Tibial artery (tissue), 4 donors: ENCODE results near the gene ROBO1.
A peak's percentile ranks its signal among the peaks of the same experiment; 100 is the strongest.

Experiments used
- DNase-seq, 2 donors: peaks; one replicate each; pipeline ENCODE4 v3.0.0-alpha.2; 2019
- H3K27ac ChIP-seq, 2 donors: fragments of 200-600 bp; sonication (generic) in 1 of 2; 1 replicate in 1 of 2; 2 replicates in 1 of 2; pipeline ENCODE4 v1.5.1; 2018 to 2019; ENCODE audit warnings: mild to moderate bottlenecking in 1 of 2
- H3K27me3 ChIP-seq, 2 donors: fragments of 200-600 bp; sonication (generic) in 1 of 2; one replicate each; pipeline versions ENCODE4 v1.5.1 to v1.6.0; 2016 to 2019
- H3K36me3 ChIP-seq, 3 donors: fragments of 200-600 bp; sonication (generic) in 2 of 3; one replicate each; pipeline ENCODE4 v1.5.1; 2016 to 2019; ENCODE audit warnings: mild to moderate bottlenecking in 2 of 3
- H3K4me1 ChIP-seq, 4 donors: fragments of 200-600 bp; sonication (generic) in 2 of 4; 1 replicate in 3 of 4; 2 replicates in 1 of 4; pipeline ENCODE4 v1.5.1; 2016 to 2019
- H3K4me3 ChIP-seq, 2 donors: fragments of 200-600 bp; sonication (generic) in 1 of 2; 1 replicate in 1 of 2; 2 replicates in 1 of 2; pipeline ENCODE4 v1.5.1; 2018 to 2019; ENCODE audit warnings: mild to moderate bottlenecking in 2 of 2
- H3K9me3 ChIP-seq, 3 donors: fragments of 200-600 bp; sonication (generic) in 1 of 3; one replicate each; pipeline ENCODE4 v1.5.1; 2016 to 2019
- CTCF ChIP-seq, 2 experiments: fragments of 200-600 bp in 1 of 2; fragments of 450-650 bp in 1 of 2; IDR thresholded peaks; one replicate each; pipeline ENCODE4 v1.5.1; 2017 to 2019; ENCODE audit warnings: antibody characterized with exemption in 2 of 2, mild to moderate bottlenecking in 1 of 2, moderate library complexity in 1 of 2
- intact Hi-C: fragments of 100-400 bp; cut with DNase I; formaldehyde crosslinking; loops from one replicate; pipeline ENCODE4 v1.15.0; 2023; ENCODE audit warnings: low total_unique reads

The ROBO1 gene

GRCh38 chr3:78659386-78659987 lies 1108.3 kb downstream of the ROBO1 start:
- H3K36me3 ChIP-seq: peaks cover 0 to 6% (median 0%) of the 10 kb centered on the region in 3 donors
- DNase-seq: no peak
- no peaks in the 10 kb centered on the region for H3K27me3 ChIP-seq
- no peak overlapping the region for H3K27ac ChIP-seq
- intact Hi-C loops: loop anchor here (5.0 kb wide), 1 partner anchor 373 kb away; no protein-coding TSS in a partner anchor
- no peaks in the 10 kb centered on the region for H3K9me3 ChIP-seq
- H3K4me1 ChIP-seq: no peaks in the 10 kb centered on the region
- peak; percentile 52 to 62 for TF ChIP-seq CTCF (IDR thresholded peaks at IDR 0.05)
- no peak overlapping the region for H3K4me3 ChIP-seq

- intact Hi-C loops: no loop called here
- DNase-seq: no peak
- Histone ChIP-seq H3K36me3 (peaks cover 0 to 7% (median 0%) of the 10 kb centered on the region in 3 donors), H3K27me3 (no peaks in the 10 kb centered on the region), H3K4me3 (no peak overlapping the region), H3K9me3 (no peaks in the 10 kb centered on the region), H3K4me1 (peaks cover 0 to 12% (median 0%) of the 10 kb centered on the region in 4 donors), H3K27ac (no peak overlapping the region)
- no peak for TF ChIP-seq CTCF (IDR thresholded peaks at IDR 0.05)
These were observed 1120.1 kb downstream of the ROBO1 start for GRCh38 chr3:78647726-78648125.

GRCh38 chr3:78645628-78646310 lies 1122.0 kb downstream of the ROBO1 start:
- Histone ChIP-seq H3K9me3 (no peaks in the 10 kb centered on the region), H3K27ac (no peak overlapping the region), H3K4me3 (no peak overlapping the region), H3K4me1 (peaks cover 0 to 12% (median 0%) of the 10 kb centered on the region in 4 donors), H3K27me3 (no peaks in the 10 kb centered on the region), H3K36me3 (peaks cover 0 to 2% (median 0%) of the 10 kb centered on the region in 3 donors)
- intact Hi-C loops: no loop called here
- TF ChIP-seq CTCF (IDR thresholded peaks at IDR 0.05): peak; percentile 78 to 82
- DNase-seq: no peak

- H3K27ac ChIP-seq: no peak overlapping the region
- H3K36me3 ChIP-seq: no peaks in the 10 kb centered on the region
- H3K4me3 ChIP-seq: no peak overlapping the region
- no peaks in the 10 kb centered on the region for H3K9me3 ChIP-seq
- H3K27me3 ChIP-seq: no peaks in the 10 kb centered on the region
- H3K4me1 ChIP-seq: peaks cover 0 to 12% (median 0%) of the 10 kb centered on the region in 4 donors
- no peak for TF ChIP-seq CTCF (IDR thresholded peaks at IDR 0.05)
- no peak for DNase-seq
- intact Hi-C loops: loop anchor here (5.0 kb wide), 1 partner anchor 1603 kb away; the partner anchor contains the start of gene ROBO2
These were observed 1123.0 kb downstream of the ROBO1 start for GRCh38 chr3:78644847-78645246.

- Histone ChIP-seq H3K27ac (no peak overlapping the region), H3K4me3 (no peak overlapping the region), H3K4me1 (peaks cover 0 to 12% (median 0%) of the 10 kb centered on the region in 4 donors), H3K36me3 (peaks cover 0 to 13% (median 0%) of the 10 kb centered on the region in 3 donors), H3K9me3 (no peaks in the 10 kb centered on the region), H3K27me3 (no peaks in the 10 kb centered on the region)
- intact Hi-C loops: loop anchor here (5.0 kb wide), 1 partner anchor 1600 kb away; the partner anchor contains the start of gene ROBO2
- no peak for TF ChIP-seq CTCF (IDR thresholded peaks at IDR 0.05)
- DNase-seq: no peak
These were observed 1125.4 kb downstream of the ROBO1 start for GRCh38 chr3:78642226-78643035.
